ENCODE measurements around the gene VSTM4. TPM values are rescaled to one million over a fixed set of nuclear protein-coding genes. Genes with fewer than 3 reads are reported as not detected.

Gene VSTM4
- total and polyA plus RNA-seq, 2 experiments from 2014 or later: 0.21 to 0.66 TPM

DNA sequence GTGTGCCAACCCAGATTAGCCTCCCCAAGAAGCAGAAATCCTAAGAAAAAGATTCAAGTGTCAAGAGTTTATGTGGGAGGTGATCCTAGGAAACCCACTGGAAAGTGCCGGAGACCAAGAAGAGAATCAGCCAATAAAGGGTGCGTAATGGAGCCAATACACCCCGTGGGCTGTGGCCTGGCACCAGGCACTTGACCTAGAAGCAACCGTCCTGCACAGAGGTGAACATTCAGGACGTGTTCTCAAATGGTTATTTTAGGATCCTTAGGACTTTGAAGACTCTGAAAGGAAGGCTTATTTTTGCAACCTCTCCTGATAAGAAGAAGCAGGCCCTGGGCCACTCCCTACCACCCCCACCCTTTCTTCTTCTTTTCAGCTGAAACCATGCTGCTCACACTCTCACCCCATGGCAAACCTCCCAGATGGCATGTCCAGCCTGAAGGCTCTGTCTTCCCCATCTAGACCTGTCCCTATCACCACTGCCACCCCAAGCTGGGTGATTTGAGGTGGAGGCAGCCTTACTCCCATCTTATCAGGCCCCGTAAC, 46.6 kb downstream of the VSTM4 start (continued):
- TF ChIP-seq, protein P1, sequence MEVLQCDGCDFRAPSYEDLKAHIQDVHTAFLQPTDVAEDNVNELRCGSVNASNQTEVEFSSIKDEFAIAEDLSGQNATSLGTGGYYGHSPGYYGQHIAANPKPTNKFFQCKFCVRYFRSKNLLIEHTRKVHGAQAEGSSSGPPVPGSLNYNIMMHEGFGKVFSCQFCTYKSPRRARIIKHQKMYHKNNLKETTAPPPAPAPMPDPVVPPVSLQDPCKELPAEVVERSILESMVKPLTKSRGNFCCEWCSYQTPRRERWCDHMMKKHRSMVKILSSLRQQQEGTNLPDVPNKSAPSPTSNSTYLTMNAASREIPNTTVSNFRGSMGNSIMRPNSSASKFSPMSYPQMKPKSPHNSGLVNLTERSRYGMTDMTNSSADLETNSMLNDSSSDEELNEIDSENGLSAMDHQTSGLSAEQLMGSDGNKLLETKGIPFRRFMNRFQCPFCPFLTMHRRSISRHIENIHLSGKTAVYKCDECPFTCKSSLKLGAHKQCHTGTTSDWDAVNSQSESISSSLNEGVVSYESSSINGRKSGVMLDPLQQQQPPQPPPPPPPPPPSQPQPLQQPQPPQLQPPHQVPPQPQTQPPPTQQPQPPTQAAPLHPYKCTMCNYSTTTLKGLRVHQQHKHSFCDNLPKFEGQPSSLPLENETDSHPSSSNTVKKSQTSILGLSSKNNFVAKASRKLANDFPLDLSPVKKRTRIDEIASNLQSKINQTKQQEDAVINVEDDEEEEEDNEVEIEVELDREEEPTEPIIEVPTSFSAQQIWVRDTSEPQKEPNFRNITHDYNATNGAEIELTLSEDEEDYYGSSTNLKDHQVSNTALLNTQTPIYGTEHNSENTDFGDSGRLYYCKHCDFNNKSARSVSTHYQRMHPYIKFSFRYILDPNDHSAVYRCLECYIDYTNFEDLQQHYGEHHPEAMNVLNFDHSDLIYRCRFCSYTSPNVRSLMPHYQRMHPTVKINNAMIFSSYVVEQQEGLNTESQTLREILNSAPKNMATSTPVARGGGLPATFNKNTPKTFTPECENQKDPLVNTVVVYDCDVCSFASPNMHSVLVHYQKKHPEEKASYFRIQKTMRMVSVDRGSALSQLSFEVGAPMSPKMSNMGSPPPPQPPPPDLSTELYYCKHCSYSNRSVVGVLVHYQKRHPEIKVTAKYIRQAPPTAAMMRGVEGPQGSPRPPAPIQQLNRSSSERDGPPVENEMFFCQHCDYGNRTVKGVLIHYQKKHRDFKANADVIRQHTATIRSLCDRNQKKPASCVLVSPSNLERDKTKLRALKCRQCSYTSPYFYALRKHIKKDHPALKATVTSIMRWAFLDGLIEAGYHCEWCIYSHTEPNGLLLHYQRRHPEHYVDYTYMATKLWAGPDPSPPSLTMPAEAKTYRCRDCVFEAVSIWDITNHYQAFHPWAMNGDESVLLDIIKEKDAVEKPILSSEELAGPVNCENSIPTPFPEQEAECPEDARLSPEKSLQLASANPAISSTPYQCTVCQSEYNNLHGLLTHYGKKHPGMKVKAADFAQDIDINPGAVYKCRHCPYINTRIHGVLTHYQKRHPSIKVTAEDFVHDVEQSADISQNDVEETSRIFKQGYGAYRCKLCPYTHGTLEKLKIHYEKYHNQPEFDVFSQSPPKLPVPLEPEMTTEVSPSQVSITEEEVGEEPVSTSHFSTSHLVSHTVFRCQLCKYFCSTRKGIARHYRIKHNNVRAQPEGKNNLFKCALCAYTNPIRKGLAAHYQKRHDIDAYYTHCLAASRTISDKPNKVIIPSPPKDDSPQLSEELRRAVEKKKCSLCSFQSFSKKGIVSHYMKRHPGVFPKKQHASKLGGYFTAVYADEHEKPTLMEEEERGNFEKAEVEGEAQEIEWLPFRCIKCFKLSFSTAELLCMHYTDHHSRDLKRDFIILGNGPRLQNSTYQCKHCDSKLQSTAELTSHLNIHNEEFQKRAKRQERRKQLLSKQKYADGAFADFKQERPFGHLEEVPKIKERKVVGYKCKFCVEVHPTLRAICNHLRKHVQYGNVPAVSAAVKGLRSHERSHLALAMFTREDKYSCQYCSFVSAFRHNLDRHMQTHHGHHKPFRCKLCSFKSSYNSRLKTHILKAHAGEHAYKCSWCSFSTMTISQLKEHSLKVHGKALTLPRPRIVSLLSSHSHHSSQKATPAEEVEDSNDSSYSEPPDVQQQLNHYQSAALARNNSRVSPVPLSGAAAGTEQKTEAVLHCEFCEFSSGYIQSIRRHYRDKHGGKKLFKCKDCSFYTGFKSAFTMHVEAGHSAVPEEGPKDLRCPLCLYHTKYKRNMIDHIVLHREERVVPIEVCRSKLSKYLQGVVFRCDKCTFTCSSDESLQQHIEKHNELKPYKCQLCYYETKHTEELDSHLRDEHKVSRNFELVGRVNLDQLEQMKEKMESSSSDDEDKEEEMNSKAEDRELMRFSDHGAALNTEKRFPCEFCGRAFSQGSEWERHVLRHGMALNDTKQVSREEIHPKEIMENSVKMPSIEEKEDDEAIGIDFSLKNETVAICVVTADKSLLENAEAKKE (CRISPR knock-in tag; IDR thresholded peaks at IDR 0.05): no peak
- TF ChIP-seq, protein P2, sequence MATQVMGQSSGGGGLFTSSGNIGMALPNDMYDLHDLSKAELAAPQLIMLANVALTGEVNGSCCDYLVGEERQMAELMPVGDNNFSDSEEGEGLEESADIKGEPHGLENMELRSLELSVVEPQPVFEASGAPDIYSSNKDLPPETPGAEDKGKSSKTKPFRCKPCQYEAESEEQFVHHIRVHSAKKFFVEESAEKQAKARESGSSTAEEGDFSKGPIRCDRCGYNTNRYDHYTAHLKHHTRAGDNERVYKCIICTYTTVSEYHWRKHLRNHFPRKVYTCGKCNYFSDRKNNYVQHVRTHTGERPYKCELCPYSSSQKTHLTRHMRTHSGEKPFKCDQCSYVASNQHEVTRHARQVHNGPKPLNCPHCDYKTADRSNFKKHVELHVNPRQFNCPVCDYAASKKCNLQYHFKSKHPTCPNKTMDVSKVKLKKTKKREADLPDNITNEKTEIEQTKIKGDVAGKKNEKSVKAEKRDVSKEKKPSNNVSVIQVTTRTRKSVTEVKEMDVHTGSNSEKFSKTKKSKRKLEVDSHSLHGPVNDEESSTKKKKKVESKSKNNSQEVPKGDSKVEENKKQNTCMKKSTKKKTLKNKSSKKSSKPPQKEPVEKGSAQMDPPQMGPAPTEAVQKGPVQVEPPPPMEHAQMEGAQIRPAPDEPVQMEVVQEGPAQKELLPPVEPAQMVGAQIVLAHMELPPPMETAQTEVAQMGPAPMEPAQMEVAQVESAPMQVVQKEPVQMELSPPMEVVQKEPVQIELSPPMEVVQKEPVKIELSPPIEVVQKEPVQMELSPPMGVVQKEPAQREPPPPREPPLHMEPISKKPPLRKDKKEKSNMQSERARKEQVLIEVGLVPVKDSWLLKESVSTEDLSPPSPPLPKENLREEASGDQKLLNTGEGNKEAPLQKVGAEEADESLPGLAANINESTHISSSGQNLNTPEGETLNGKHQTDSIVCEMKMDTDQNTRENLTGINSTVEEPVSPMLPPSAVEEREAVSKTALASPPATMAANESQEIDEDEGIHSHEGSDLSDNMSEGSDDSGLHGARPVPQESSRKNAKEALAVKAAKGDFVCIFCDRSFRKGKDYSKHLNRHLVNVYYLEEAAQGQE (IDR thresholded peaks at IDR 0.05; ENCODE audit: unreplicated experiment): no peak
- no peak for TF ChIP-seq NANOG (IDR thresholded peaks at IDR 0.05; ENCODE audit: borderline replicate concordance)
- TF ChIP-seq EZH2 (IDR thresholded peaks at IDR 0.05; ENCODE audit: low read depth, unreplicated experiment): no peak
- TF ChIP-seq, protein P3, sequence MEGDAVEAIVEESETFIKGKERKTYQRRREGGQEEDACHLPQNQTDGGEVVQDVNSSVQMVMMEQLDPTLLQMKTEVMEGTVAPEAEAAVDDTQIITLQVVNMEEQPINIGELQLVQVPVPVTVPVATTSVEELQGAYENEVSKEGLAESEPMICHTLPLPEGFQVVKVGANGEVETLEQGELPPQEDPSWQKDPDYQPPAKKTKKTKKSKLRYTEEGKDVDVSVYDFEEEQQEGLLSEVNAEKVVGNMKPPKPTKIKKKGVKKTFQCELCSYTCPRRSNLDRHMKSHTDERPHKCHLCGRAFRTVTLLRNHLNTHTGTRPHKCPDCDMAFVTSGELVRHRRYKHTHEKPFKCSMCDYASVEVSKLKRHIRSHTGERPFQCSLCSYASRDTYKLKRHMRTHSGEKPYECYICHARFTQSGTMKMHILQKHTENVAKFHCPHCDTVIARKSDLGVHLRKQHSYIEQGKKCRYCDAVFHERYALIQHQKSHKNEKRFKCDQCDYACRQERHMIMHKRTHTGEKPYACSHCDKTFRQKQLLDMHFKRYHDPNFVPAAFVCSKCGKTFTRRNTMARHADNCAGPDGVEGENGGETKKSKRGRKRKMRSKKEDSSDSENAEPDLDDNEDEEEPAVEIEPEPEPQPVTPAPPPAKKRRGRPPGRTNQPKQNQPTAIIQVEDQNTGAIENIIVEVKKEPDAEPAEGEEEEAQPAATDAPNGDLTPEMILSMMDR (conservative IDR thresholded peaks at IDR 0.05; ENCODE audit: low read depth in 2 of 2): no peak
- TF ChIP-seq ZNF114 (CRISPR knock-in tag; IDR thresholded peaks at IDR 0.05): no peak
- TF ChIP-seq, protein P4, sequence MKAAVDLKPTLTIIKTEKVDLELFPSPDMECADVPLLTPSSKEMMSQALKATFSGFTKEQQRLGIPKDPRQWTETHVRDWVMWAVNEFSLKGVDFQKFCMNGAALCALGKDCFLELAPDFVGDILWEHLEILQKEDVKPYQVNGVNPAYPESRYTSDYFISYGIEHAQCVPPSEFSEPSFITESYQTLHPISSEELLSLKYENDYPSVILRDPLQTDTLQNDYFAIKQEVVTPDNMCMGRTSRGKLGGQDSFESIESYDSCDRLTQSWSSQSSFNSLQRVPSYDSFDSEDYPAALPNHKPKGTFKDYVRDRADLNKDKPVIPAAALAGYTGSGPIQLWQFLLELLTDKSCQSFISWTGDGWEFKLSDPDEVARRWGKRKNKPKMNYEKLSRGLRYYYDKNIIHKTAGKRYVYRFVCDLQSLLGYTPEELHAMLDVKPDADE (IDR thresholded peaks at IDR 0.05): no peak
- no peak for TF ChIP-seq JUNB (IDR thresholded peaks at IDR 0.05; ENCODE audit: unreplicated experiment)

Data from GM23338 (cell line).